GM12891 (cell line): ENCODE measurements around the gene HOXC5.

Experiments used
- DNase-seq: peaks from one replicate; pipeline ENCODE4 v3.0.0; 2011; ENCODE audit warnings: low spot score; ENCODE audit not compliant: insufficient read length
- FAIRE-seq: peaks from 2 replicates; lab custom pipeline; 2011; peaks lifted over from hg19 to GRCh38; lab: Jason Lieb, UNC
- PAX5 ChIP-seq: IDR thresholded peaks from 2 replicates; pipeline ENCODE4 v1.6.1; 2011; ENCODE audit warnings: low read length, moderate library complexity, mild to moderate bottlenecking; ENCODE audit not compliant: insufficient read depth, severe bottlenecking
- POLR2A ChIP-seq: IDR thresholded peaks from 2 replicates; pipeline ENCODE4 v1.6.1; 2011; ENCODE audit warnings: low read depth, low read length, control low read depth
- POLR2AphosphoS5 ChIP-seq: IDR thresholded peaks from 2 replicates; pipeline ENCODE4 v1.6.1; 2011; ENCODE audit warnings: low read depth, low read length, control low read depth
- POU2F2 ChIP-seq: IDR thresholded peaks from 2 replicates; pipeline ENCODE4 v1.6.1; 2011; ENCODE audit warnings: low read depth, mild to moderate bottlenecking, control low read depth, low read length, moderate library complexity
- SPI1 ChIP-seq: IDR thresholded peaks from 2 replicates; pipeline ENCODE4 v1.6.1; 2011; ENCODE audit warnings: low read depth, low read length, control low read depth
- TAF1 ChIP-seq: IDR thresholded peaks from 2 replicates; pipeline ENCODE4 v1.6.1; 2011; ENCODE audit warnings: low read depth, low read length, control low read depth

Gene HOXC5

GRCh38 chr12:53988541-53989226, 44.2 kb upstream of the HOXC5 start:
- FAIRE-seq (no peak), DNase-seq (no peak)
- no peak for TF ChIP-seq PAX5
- no peak for TF ChIP-seq SPI1

DNA sequence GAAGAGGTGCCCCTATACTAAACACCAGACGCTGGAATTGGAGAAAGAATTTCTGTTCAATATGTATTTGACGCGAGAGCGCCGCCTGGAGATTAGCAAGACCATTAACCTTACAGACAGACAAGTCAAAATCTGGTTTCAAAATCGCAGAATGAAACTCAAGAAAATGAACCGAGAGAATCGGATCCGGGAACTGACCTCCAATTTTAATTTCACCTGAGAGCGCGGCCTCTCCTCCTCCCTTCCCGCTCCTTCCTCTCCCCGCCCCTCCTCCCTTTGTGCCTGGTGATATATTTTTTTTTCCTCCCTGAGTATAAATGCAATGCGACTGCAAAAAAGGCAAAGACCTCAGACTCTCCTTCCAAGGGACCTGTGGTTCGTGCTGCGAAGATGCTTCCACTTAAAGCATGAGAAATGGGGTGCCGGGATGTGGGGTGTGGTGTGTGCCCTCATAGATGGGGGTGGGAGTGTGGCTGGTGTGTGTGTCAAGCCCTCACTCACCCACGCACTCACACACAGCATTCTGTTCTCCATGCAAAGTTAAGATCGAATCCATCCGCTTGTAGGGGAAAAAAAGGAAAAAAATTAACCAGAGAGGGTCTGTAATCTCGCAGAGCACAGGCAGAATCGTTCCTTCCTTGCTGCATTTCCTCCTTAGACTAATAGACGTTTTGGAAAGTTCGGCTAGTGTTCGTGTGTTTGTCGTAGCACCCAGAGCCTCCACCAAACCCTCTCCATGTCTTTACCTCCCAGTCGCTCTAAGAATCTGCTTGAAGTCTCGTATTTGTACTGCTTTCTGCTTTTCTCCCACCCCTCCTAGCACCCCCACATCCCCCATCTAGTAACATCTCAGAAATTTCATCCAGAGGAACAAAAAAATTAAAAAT, 43.4 kb upstream of the HOXC5 start:
- DNase-seq, result no peak
- TF ChIP-seq POLR2A (no peak), PAX5 (no peak), POU2F2 (no peak), POLR2AphosphoS5 (no peak)
- FAIRE-seq, result peak; percentile 85

DNA sequence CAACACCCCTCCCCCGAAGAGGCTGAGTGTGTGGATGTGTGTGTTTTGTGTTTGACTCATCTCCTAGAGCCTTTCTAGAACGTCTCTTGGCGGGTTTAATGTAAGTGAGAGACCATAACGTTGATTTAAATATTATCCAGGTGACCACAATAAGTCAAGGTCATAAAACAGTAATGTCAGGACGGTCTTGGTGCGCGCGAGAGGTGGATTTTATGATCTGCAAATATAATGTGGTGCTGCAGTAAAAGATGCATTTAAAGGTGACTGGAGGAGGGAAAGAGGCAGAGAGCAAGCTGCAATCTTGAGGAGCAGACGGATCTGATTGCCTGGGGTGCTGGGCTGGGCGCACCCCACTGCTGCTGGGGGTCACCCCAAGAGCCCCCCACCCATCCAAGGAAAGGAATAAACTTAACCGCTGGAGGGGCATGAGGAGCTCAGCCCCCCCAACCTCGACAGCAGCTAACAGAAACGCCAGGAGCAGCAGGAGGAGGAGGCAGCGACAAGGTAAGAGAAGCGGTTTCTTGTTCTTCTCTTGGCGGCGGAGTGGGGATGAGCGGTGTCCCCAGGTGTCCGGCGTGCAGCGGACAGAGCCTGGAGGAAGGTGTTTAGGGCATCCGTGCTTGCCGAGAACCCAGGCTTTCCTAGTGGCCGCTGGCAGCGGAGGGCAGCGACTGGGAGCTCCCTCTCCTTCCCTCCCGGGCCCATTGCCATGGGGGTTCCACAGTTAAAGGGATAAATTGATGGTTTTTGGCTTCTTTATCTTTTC, 42.4 kb upstream of the HOXC5 start:
- DNase-seq (no peak), FAIRE-seq (no peak)

DNA sequence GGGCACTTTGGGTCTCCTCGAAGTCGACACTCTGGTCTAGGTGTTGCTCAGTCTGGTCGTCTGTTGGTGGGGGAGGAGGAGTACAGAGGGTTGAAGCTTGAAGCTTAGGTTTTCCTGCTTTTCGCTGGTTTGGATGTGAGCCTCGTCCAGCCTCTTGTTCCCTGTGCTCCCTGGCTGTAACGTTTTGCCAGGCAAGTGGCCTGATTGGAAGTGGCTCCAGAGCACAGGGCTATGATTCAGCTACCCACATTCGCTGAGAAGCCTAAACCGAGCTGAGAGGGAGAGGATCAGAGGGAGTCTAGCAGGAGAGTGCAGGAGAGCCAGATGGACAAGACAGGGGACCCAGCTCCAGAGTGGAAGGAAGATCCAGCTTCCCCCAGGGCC, 41.8 kb upstream of the HOXC5 start:
- TF ChIP-seq POLR2AphosphoS5, result no peak
- TF ChIP-seq POU2F2, result no peak
- no peak for TF ChIP-seq POLR2A
- TF ChIP-seq SPI1, result no peak
- TF ChIP-seq TAF1, result no peak
- no peak for TF ChIP-seq PAX5
- no peak for FAIRE-seq

More for the DNA sequence above, 42.4 kb upstream of the HOXC5 start:
- no peak for TF ChIP-seq POLR2AphosphoS5
- no peak for TF ChIP-seq POLR2A
- TF ChIP-seq SPI1, result no peak
- no peak for TF ChIP-seq PAX5
- no peak for TF ChIP-seq POU2F2
- TF ChIP-seq TAF1, result no peak

GRCh38 chr12:53992377-53992889, 40.4 kb upstream of the HOXC5 start:
- no peak for DNase-seq
- TF ChIP-seq POLR2A (no peak), POLR2AphosphoS5 (no peak), PAX5 (no peak), SPI1 (no peak), POU2F2 (no peak), TAF1 (no peak)
- no peak for FAIRE-seq

More for the DNA sequence above, 41.8 kb upstream of the HOXC5 start:
- DNase-seq, result no peak

DNA sequence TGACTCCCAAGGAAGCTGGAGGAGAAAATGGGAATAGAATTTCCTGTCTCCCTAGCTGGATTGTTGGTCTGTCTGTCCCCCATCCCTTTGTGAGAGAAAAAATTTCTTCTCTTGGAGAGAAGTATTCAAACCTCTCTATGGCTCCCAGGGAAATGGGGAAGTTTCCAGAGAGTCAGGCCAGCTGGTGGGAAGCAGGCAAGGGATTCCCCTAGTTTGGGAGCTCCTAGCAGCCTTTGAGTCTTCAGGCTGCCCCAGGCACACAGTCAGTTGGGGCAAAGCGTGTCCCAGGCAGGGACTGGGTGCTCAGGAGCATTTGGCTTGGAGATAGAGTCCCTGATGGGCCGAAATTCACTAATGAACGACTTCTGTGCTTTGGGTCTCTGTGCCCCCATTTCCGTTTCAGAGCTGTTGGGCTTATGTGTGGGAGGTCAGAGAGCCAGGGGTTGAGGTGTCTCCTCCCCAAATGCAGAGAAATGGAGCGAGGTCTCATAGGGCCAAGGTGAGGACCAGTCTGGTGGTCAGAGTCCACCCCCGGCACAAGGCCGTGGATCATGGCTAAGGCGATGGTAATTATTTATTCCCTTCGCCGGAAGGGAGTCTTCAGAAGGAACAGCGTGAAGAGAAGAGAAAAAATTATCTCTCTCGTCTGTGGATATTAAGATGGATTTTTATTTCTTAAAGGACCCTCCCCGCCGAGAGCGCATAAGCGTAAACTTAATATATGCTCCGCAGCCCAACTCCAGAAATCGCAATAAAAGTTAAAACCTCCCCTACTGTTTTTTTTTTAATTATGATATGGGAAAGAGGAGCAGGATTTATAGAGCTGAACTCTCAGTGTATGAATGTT, 39.5 kb upstream of the HOXC5 start:
- DNase-seq, result no peak
- FAIRE-seq, result no peak
- TF ChIP-seq POLR2A (no peak), SPI1 (no peak), PAX5 (no peak), POU2F2 (no peak)

GRCh38 chr12:53994009-53994263, 38.9 kb upstream of the HOXC5 start:
- DNase-seq, result no peak
- TF ChIP-seq POLR2AphosphoS5, result no peak
- no peak for TF ChIP-seq POU2F2
- TF ChIP-seq TAF1, result no peak
- FAIRE-seq, result no peak

- DNase-seq (no peak), FAIRE-seq (no peak)
- TF ChIP-seq POLR2AphosphoS5 (no peak), POU2F2 (no peak), POLR2A (no peak), TAF1 (no peak)
These were observed 38.4 kb upstream of the HOXC5 start for GRCh38 chr12:53994264-53995001.

- FAIRE-seq (no peak), DNase-seq (no peak)
- TF ChIP-seq PAX5, result no peak
- TF ChIP-seq TAF1, result no peak
- no peak for TF ChIP-seq POLR2A
- no peak for TF ChIP-seq SPI1
- TF ChIP-seq POU2F2, result no peak
- no peak for TF ChIP-seq POLR2AphosphoS5
These were observed 37.9 kb upstream of the HOXC5 start for GRCh38 chr12:53995002-53995377.
